ENCODE measurements around the gene FOXO6. TPM values are rescaled to one million over a fixed set of nuclear protein-coding genes. Genes with fewer than 3 reads are reported as not detected.

FOXO6 gene
- total RNA-seq, 2 donors from 2014 or later, result 3.3 to 5.0 TPM

DNA sequence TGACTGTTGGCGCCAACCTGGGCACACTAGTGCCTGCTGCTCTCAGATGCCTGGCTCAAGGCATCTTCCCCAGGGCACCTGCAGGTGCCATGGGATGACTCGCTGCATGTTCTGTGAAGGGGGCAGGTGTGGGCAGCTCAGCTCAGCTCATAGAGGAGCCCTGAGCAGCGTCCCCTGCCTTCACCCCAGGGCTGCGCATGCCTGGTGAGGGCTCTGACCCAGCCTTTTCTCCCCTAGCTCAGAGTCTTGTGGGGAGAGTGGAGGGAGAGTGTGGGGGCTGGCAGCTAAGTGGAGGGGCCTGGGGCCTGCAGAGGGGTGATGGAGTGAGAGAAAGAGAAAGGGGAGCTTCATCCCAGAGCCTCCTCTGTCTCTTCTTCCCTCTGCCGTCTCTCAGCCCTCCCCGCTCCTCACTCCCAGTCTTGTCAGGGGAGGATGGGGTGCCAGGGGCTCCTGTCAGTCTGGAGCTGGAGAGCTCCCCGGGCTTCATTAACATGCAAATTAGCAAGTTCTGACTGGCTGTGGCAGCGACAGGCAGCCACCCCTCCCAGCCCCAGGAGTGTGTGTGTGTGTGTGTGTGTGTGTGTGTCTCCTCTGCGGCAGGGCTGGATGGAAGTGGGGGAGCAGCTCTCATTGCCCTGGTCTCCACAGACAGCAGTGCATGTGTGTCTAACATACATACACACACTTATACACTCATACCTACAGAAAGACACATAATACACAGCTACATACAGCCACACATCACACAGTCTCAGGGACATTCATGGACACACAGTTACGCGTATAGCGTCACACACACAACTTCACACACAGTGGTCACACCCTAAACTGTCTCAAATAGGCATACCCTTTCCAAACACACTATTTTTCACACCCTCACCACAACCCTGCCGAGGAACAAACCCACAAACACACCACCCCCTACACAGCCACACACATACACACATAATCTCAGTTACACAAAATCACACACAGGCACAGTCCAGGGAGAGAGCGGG is 34.0 kb downstream of the FOXO6 start:
- no peak overlapping the region for H3K4me3 ChIP-seq
- H3K27me3 ChIP-seq (replicated peaks; ENCODE audit: insufficient read depth), result no peaks in the 10 kb centered on the region
- H3K4me1 ChIP-seq (replicated peaks), result no peaks in the 10 kb centered on the region
- H3K36me3 ChIP-seq, result no peaks in the 10 kb centered on the region
- H3K9me3 ChIP-seq, result no peaks in the 10 kb centered on the region
- intact Hi-C loops (cut with DNase I), result no loop called here
- WGBS, result 45% methylated on average over 14 of the region's 14 CpGs
- no peak for DNase-seq (ENCODE audit: low spot score)
- TF ChIP-seq POLR2A (IDR thresholded peaks at IDR 0.05), result no peak
- TF ChIP-seq, protein P1, sequence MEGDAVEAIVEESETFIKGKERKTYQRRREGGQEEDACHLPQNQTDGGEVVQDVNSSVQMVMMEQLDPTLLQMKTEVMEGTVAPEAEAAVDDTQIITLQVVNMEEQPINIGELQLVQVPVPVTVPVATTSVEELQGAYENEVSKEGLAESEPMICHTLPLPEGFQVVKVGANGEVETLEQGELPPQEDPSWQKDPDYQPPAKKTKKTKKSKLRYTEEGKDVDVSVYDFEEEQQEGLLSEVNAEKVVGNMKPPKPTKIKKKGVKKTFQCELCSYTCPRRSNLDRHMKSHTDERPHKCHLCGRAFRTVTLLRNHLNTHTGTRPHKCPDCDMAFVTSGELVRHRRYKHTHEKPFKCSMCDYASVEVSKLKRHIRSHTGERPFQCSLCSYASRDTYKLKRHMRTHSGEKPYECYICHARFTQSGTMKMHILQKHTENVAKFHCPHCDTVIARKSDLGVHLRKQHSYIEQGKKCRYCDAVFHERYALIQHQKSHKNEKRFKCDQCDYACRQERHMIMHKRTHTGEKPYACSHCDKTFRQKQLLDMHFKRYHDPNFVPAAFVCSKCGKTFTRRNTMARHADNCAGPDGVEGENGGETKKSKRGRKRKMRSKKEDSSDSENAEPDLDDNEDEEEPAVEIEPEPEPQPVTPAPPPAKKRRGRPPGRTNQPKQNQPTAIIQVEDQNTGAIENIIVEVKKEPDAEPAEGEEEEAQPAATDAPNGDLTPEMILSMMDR (IDR thresholded peaks at IDR 0.05), result no peak
- no peak for TF ChIP-seq POLR2AphosphoS5 (IDR thresholded peaks at IDR 0.05)
- no peak overlapping the region for H3K27ac ChIP-seq

DNA sequence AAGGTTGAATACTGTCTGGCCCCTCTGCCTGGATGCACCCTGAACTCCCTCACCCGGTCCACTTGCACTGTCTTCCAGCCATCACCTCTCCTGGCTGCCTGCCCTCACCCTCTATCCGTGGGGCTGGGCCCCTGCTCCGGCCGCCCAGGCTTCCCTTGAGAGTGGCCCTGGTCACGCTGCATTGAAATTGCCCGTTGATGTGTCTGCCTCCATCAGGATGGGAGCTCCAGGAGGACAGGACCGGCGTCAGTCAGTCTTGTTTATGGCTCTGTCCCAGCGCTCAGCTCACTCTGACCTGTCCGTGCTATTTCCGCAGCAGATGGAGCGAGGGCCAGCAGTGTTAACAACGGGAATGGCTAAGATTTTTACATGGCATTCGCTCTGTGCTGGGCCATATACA is 34.9 kb downstream of the FOXO6 start:
- intact Hi-C loops (cut with DNase I), result no loop called here
- no peaks in the 10 kb centered on the region for H3K9me3 ChIP-seq
- TF ChIP-seq POLR2A (IDR thresholded peaks at IDR 0.05), result no peak
- TF ChIP-seq, protein P1 (IDR thresholded peaks at IDR 0.05), result no peak
- TF ChIP-seq POLR2AphosphoS5 (IDR thresholded peaks at IDR 0.05), result no peak
- no peaks in the 10 kb centered on the region for H3K27me3 ChIP-seq (replicated peaks; ENCODE audit: insufficient read depth)
- no peak for DNase-seq (ENCODE audit: low spot score)
- no peaks in the 10 kb centered on the region for H3K4me1 ChIP-seq (replicated peaks)
- WGBS, result 78% methylated on average over 14 of the region's 14 CpGs
- no peak overlapping the region for H3K4me3 ChIP-seq
- no peak overlapping the region for H3K27ac ChIP-seq
- no peaks in the 10 kb centered on the region for H3K36me3 ChIP-seq

DNA sequence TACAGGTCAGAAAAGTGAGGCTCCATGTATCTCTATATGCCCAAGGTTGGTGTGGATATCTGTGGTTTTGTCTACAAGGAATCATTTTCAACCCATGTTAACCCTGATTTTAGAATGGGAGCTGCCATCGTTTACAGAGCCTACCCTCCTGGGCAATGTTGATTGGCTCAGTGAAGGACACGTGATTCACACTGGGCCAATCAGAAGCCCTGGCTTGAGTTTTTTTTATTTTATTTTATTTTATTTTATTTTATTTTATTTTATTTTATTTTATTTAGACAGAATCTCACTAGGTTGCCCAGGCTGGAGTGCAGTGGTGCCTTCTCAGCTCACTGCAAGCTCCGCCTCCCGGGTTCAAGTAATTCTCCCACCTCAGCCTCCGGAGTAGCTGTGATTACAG is 35.8 kb downstream of the FOXO6 start:
- Histone ChIP-seq H3K4me3 (no peak overlapping the region), H3K27ac (no peak overlapping the region), H3K27me3 (replicated peaks; ENCODE audit: insufficient read depth) (no peaks in the 10 kb centered on the region), H3K9me3 (no peaks in the 10 kb centered on the region), H3K4me1 (replicated peaks) (no peaks in the 10 kb centered on the region), H3K36me3 (no peaks in the 10 kb centered on the region)
- no peak for DNase-seq (ENCODE audit: low spot score)
- intact Hi-C loops (cut with DNase I), result no loop called here
- WGBS, result 84% methylated on average over 5 of the region's 5 CpGs
- TF ChIP-seq, protein P1 (IDR thresholded peaks at IDR 0.05), result no peak
- TF ChIP-seq POLR2AphosphoS5 (IDR thresholded peaks at IDR 0.05) (no peak), POLR2A (IDR thresholded peaks at IDR 0.05) (no peak)

DNA sequence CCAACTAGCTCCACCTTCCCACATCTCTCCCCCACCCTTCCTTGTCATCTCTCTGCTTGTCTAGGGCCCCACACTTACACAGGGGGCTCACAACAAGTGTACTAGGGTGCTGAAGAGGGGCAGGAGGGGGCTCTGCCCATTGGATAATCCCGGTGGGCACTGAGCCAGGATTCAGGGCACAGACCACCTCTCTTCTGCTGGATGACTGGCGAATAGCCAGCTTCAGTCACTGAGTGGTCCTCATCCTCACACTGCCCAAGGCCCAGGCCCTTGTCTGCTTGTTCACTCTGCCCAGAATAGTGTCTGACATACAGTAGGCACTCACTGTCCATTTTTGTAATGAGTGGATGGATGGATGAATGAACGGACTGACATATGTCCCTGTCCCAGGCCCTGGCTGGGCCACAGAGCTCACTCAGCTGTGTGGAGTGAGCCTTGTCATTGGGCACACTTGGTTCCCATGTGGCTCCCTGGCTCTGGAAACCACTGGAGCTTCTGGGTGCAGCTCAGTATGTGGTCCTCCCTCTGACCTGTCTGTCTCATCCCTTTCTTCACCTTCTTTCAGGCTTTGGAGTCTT is 36.6 kb downstream of the FOXO6 start:
- intact Hi-C loops (cut with DNase I), result no loop called here
- DNase-seq (ENCODE audit: low spot score), result no peak
- no peaks in the 10 kb centered on the region for H3K27me3 ChIP-seq (replicated peaks; ENCODE audit: insufficient read depth)
- H3K4me1 ChIP-seq (replicated peaks), result no peaks in the 10 kb centered on the region
- no peak overlapping the region for H3K4me3 ChIP-seq
- no peaks in the 10 kb centered on the region for H3K36me3 ChIP-seq
- no peak overlapping the region for H3K27ac ChIP-seq
- TF ChIP-seq POLR2AphosphoS5 (IDR thresholded peaks at IDR 0.05) (no peak), POLR2A (IDR thresholded peaks at IDR 0.05) (no peak)
- TF ChIP-seq, protein P1 (IDR thresholded peaks at IDR 0.05), result no peak
- H3K9me3 ChIP-seq, result no peaks in the 10 kb centered on the region
- WGBS, result 82% methylated on average over 3 of the region's 3 CpGs

All from prostate gland (tissue), 2 donors.